SU-DHL-6 (cell line): Measurements from ENCODE around the gene CFAP70.
"Not testable (repeated sequence)": the region's sequence is repeated elsewhere in the genome, so short reads cannot be mapped to it uniquely, and the experiment has no call there.

Source experiments
- H2AFZ ChIP-seq: fragments of 200-600 bp; sonication (generic); 2 replicates; pipeline ENCODE4 v1.6.1; 2014; ENCODE audit warnings: low read depth, mild to moderate bottlenecking, moderate library complexity, mixed read lengths, antibody characterized with exemption, low read length; ENCODE audit not compliant: severe bottlenecking
- H3F3A ChIP-seq: fragments of 200-600 bp; shearing (Covaris generic); 2 replicates; pipeline ENCODE4 v1.6.0; 2016; ENCODE audit warnings: antibody characterized with exemption, mild to moderate bottlenecking; ENCODE audit not compliant: insufficient read depth
- H3K27ac ChIP-seq: fragments of 200-600 bp; sonication (generic); 2 replicates; pipeline ENCODE4 v1.5.1; 2016; ENCODE audit warnings: low read depth, mild to moderate bottlenecking, low read length, moderate library complexity, mixed read lengths
- H3K27me3 ChIP-seq: fragments of 200-600 bp; sonication (generic), shearing (Covaris generic); 2 replicates; pipeline ENCODE4 v1.6.0; 2014; ENCODE audit warnings: mild to moderate bottlenecking, low read length
- H3K36me3 ChIP-seq: fragments of 200-600 bp; sonication (generic); 2 replicates; pipeline ENCODE4 v1.6.1; 2014; ENCODE audit warnings: mild to moderate bottlenecking, low read length, mixed read lengths
- H3K4me2 ChIP-seq: fragments of 300-600, 200-600 bp; shearing (Covaris generic), sonication (generic); 2 replicates; pipeline ENCODE4 v1.6.0; 2014; ENCODE audit warnings: low read length, low read depth, mild to moderate bottlenecking; ENCODE audit not compliant: poor library complexity, severe bottlenecking
- H3K4me3 ChIP-seq: fragments of 200-600 bp; sonication (generic); 2 replicates; pipeline ENCODE4 v1.5.1; 2014; ENCODE audit warnings: antibody characterized with exemption, low read length, mild to moderate bottlenecking, mixed read lengths; ENCODE audit not compliant: insufficient read depth, poor library complexity, severe bottlenecking
- H3K79me2 ChIP-seq: fragments of 200-600 bp; sonication (generic); 2 replicates; pipeline ENCODE4 v1.6.1; 2014; ENCODE audit warnings: mild to moderate bottlenecking, low read length, moderate library complexity; ENCODE audit not compliant: insufficient read depth
- H3K9ac ChIP-seq: fragments of 200-600 bp; sonication (generic); 2 replicates; pipeline ENCODE4 v1.7.0; 2014; ENCODE audit warnings: mild to moderate bottlenecking, low read length
- H3K9me2 ChIP-seq: fragments of 200-600 bp; sonication (generic); replicated peaks from 2 replicates; pipeline ENCODE4 v1.6.1; 2014; ENCODE audit warnings: low read length; ENCODE audit not compliant: insufficient read depth
- H3K9me3 ChIP-seq: fragments of 200-600 bp; sonication (generic); 2 replicates; pipeline ENCODE4 v1.6.1; 2014; ENCODE audit warnings: low read length, mixed read lengths; ENCODE audit not compliant: insufficient read depth
- H4K20me1 ChIP-seq: fragments of 200-600 bp; sonication (generic); 2 replicates; pipeline ENCODE4 v1.6.1; 2014; ENCODE audit warnings: low read depth, mild to moderate bottlenecking, antibody characterized with exemption, low read length, moderate library complexity, mixed read lengths
- EZH2phosphoT487 ChIP-seq: fragments of 200-600 bp; sonication (generic), shearing (Covaris generic); conservative IDR thresholded peaks from 2 replicates; pipeline ENCODE4 v1.6.1; 2018; ENCODE audit warnings: mild to moderate bottlenecking, antibody characterized with exemption, low read length, moderate library complexity, mixed read lengths
- TF ChIP-seq, protein P1 (sequence below): fragments of 200-600 bp; sonication (generic); IDR thresholded peaks from one replicate; pipeline ENCODE4 v1.5.1; 2017; ENCODE audit warnings: antibody characterized with exemption, mild to moderate bottlenecking, low read length, moderate library complexity; ENCODE audit not compliant: insufficient read depth, poor library complexity, severe bottlenecking

The CFAP70 gene

DNA sequence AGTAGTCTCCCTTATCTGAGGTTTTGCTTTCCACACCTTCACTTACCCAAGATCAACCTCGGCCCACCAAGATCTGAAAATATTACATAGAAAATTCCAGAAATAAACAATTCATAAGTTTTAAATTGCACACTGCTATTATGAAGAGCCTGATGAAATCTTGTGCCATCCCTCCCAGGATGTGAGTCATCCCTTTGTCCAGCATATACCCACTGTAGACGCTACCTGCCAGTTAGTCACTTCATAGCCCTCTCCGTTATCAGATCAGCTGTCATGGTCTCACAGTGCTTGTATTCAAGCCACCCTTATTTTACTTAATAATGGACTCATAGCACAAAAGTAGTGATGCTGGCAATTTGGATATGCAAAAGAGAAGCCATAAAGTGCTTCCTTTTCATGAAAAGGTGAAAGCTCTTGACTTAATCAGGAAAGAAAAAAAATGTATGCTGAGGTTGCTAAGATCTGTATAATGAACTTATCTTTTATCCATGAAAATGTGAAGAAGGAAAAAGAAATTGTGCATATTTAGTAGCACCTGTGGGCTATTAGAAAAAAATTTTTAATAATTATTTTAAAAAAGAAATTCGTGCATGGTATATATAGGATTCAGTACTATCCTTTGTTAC is 96.4 kb downstream of the CFAP70 start:
- Histone ChIP-seq H3K27me3 (no peaks in the 10 kb centered on the region), H4K20me1 (no peaks in the 10 kb centered on the region), H2AFZ (no peak overlapping the region), H3K9ac (no peak overlapping the region), H3K4me3 (no peak overlapping the region), H3F3A (no peaks in the 10 kb centered on the region), H3K36me3 (no peaks in the 10 kb centered on the region), H3K79me2 (no peaks in the 10 kb centered on the region), H3K27ac (no peak overlapping the region), H3K4me2 (no peak overlapping the region), H3K9me2 (no peaks in the 10 kb centered on the region), H3K9me3 (no peaks in the 10 kb centered on the region; the same call in 1 of the 2 replicates)
- TF ChIP-seq, protein P1, sequence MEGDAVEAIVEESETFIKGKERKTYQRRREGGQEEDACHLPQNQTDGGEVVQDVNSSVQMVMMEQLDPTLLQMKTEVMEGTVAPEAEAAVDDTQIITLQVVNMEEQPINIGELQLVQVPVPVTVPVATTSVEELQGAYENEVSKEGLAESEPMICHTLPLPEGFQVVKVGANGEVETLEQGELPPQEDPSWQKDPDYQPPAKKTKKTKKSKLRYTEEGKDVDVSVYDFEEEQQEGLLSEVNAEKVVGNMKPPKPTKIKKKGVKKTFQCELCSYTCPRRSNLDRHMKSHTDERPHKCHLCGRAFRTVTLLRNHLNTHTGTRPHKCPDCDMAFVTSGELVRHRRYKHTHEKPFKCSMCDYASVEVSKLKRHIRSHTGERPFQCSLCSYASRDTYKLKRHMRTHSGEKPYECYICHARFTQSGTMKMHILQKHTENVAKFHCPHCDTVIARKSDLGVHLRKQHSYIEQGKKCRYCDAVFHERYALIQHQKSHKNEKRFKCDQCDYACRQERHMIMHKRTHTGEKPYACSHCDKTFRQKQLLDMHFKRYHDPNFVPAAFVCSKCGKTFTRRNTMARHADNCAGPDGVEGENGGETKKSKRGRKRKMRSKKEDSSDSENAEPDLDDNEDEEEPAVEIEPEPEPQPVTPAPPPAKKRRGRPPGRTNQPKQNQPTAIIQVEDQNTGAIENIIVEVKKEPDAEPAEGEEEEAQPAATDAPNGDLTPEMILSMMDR, result no peak
- TF ChIP-seq EZH2phosphoT487, result no peak

DNA sequence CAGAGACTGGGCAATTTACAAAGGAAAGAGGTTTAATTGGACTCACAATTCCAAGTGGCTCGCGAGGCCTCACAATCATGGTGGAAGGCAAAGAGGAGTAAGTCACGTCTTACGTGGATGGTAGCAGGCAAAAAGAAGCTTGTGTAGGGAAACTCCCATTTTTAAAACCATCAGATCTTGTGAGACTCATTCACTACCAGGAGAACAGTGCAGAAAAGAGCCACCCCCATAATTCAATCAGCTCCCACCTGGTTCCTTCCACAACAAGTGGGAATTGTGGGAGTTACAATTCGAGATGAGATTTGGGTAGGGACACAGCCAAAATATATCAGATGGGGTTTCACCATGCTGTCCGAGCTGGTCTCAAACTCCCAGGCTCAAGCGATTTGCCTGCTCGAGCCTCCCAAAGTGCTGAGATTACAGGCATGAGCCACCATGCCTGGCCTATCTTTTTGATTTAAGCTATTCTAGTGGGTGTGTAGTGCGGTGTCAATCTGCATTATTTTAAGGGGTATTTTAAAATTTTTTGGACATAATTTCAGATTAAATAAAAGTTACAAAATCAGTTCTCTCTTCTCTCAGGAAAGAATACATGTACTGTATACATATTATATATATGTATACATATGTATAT is 97.2 kb downstream of the CFAP70 start:
- H3K9me2 ChIP-seq, result no peaks in the 10 kb centered on the region
- H3F3A ChIP-seq, result no peaks in the 10 kb centered on the region
- TF ChIP-seq EZH2phosphoT487, result no peak
- TF ChIP-seq, protein P1, result no peak
- no peaks in the 10 kb centered on the region for H3K36me3 ChIP-seq
- H3K4me2 ChIP-seq, result no peak overlapping the region
- H3K4me3 ChIP-seq, result no peak overlapping the region
- H3K9ac ChIP-seq, result no peak overlapping the region
- no peak overlapping the region for H2AFZ ChIP-seq
- H3K9me3 ChIP-seq, result no peaks in the 10 kb centered on the region; the same call in 1 of the 2 replicates
- no peaks in the 10 kb centered on the region for H3K79me2 ChIP-seq
- H4K20me1 ChIP-seq, result no peaks in the 10 kb centered on the region
- no peaks in the 10 kb centered on the region for H3K27me3 ChIP-seq
- H3K27ac ChIP-seq, result no peak overlapping the region

- not testable (repeated sequence) for H3K79me2 ChIP-seq, H3K36me3 ChIP-seq
Observed at GRCh38 chr10:73258612-73259011, 100.1 kb downstream of the CFAP70 start.

DNA sequence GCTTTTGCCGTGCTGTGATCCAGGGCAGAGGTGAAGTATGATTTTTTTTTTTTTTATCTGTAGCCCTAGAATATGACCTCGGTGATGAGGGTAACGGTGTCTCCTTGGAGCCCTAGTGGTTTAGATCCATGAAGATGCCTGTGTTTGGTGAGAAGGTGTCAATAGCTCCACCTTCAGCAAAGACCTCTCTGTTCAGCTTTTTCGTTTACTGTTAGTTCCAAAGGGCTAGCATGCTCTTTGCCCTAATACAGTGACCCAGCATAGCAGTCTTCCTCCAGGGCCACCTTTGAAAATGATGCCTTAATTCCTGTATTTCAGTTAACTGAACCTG is 105.5 kb downstream of the CFAP70 start:
- Histone ChIP-seq H3K27me3 (no peaks in the 10 kb centered on the region), H3K9me2 (no peaks in the 10 kb centered on the region), H3K9me3 (no peaks in the 10 kb centered on the region), H2AFZ (peak overlapping the region; percentile 45), H3K79me2 (peaks cover 40% of the 10 kb centered on the region), H4K20me1 (no peaks in the 10 kb centered on the region), H3K27ac (peak overlapping the region; percentile 73), H3K9ac (peak overlapping the region; percentile 98), H3K36me3 (peaks cover 4% of the 10 kb centered on the region; the same call in 1 of the 2 replicates), H3K4me2 (peak overlapping the region; percentile 83), H3F3A (peaks cover 24% of the 10 kb centered on the region), H3K4me3 (peak overlapping the region; percentile 97)
- TF ChIP-seq, protein P1, result peak; percentile 7
- no peak for TF ChIP-seq EZH2phosphoT487

More at GRCh38 chr10:73258612-73259011, 100.1 kb downstream of the CFAP70 start:
- H3K9me2 ChIP-seq, H3K9me3 ChIP-seq, H3K4me2 ChIP-seq, H3F3A ChIP-seq, H3K4me3 ChIP-seq, H3K9ac ChIP-seq, H3K27me3 ChIP-seq, H3K27ac ChIP-seq, H4K20me1 ChIP-seq, H2AFZ ChIP-seq: not testable (repeated sequence)
